ENCODE results near the gene CANX.
A peak's percentile ranks its signal among the peaks of the same experiment; 100 is the strongest.
"Not testable (repeated sequence)": the region's sequence is repeated elsewhere in the genome, so short reads cannot be mapped to it uniquely, and the experiment has no call there.

CANX gene

DNA sequence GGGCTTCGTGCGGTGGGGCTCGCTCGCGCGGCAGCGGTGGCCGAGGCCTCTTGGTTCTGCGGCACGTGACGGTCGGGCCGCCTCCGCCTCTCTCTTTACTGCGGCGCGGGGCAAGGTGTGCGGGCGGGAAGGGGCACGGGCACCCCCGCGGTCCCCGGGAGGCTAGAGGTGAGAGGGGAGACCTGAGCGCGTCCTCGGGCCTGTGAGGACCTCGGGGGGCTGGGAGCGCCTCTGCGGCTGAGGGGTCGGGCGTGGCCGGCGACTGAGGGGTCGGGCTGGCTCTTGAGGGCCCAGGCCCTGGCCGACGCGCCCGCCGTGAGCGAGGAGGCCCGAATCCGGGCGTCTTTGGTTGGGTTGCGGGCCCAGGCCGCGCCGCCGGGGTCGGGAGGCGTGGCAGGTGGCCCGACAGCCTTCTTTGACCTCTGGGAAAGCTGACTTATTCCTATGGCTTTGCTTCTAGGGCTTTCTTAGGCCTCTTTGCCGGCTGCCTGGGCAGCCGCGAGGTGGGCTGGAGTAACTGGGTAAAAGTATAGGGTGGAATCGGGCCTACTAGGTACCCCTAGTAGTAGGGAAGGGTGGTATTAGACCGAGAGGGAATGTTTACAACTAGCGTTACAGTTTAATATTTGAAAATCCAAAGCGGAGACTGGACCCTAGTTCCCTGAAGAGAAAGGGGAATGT is at the start of gene CANX:
TSS of gene CANX (plus strand) at position 33 of the 681 bp plus-strand sequence. CDS start 6,715 bp downstream, outside the sequence.
- DNase-seq (ENCODE audit: low spot score) = no peak

DNA sequence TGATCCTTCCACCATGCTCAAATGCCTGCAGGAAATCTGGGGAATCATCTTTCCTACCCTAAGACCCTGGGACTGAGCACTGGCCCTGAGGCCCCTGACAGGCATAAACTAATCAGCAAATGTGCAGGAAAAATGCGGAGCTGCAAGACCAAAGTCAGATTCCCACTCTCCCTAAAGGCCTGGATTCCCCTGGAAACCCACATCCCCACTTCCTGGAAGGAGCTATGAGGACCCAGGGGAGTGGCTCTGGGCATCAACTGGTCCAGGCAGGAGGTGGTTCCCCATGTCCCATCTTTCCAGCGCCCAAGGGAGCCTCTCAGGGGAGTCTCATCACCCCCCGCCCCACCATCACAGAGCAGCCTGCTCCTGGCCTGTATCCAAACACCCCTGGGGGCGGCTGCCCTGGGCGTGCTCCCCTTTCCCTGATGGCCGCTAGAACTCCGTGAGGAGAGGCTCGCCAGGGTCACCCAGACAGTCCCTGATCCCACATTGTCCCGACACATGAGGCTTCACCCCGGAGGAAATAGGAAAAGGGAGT is 49.5 kb upstream of the CANX start:
- DNase-seq (ENCODE audit: low spot score) = not testable (repeated sequence)

GRCh38 chr5:179650245-179650644 is 48.5 kb upstream of the CANX start:
- not testable (repeated sequence) for DNase-seq (ENCODE audit: low spot score)

DNA sequence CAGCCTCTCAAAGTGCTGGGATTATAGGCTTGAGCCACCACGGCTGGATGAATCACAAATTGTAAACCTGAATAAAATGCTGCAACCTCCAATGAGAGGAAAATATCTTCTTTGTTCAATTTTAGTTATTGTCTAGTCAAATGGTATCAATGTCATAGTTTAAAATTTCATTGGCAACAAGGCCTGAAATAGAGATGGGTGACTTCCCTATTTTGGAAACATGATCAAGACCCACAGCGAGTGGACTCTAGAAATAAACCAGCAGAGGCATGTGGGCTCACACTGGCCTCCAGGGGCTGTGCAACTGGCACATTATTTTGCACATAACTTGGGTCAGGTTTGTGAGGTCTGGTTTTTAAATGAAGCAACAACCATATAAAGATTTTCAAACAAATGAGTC is 45.6 kb upstream of the CANX start:
- not testable (repeated sequence) for DNase-seq (ENCODE audit: low spot score)

DNA sequence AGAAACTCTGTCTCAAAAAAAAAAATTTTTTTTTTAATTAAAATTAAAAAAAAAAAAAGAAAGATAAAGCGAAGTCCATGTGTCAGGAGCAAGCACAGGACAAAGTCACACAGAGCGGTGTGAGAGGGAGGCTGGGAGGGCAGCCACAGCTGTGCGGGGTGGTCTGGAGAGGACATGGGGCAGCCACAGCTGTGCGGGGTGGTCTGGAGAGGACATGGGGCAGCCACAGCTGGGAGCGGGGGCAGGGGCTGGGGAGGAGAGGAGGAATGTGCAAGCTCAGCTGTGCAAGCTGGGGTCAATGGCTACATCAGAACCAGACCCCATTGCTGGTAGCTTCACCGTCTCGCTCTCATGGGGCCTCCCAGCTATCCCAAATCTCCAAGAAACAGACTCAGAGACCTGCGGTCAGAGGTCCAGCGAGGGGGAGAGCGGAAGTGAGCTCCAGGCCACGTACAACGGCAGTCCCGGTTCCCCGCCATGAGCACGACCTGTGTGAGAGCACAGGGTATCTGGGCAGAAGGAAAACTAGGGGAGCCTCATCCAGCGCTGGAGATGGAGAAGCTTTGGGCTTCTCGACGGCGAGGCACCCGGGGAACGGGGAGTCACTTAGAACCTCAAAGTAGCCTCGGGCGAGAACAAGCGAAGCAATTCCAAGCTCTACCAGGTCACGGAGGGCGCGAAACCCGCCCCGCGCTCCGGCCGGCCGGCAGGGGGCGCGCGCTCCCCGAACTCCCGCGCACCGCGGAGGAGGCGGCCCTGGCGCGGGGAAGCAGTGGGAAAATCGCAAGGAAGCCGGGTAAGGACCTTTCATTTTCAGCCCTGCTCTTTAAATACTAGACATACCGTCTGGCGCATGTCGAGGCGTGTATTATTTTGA is 41.2 kb upstream of the CANX start:
- not testable (repeated sequence) for DNase-seq (ENCODE audit: low spot score)

- not testable (repeated sequence) for DNase-seq (ENCODE audit: low spot score)
Observed at GRCh38 chr5:179658179-179658856, 40.4 kb upstream of the CANX start.

DNA sequence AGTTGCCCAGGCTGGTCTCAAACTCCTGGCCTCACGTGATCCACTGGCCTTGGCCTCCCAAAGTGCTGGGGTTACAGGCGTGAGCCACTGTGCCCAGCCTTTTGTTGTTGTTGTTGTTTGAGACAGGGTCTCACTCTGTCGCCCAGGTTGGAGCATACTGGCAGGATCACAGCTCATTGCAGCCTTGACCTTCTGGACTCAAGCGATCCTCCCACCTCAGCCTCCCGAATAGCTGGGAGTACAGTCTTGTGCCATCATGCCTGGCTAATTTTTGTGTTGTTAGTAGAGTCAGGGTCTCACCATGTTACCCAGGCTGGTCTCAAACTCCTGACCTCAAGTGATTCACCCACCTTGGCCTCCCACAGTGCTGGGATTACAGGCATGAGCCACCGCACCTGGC is 37.1 kb upstream of the CANX start:
- not testable (repeated sequence) for DNase-seq (ENCODE audit: low spot score)

- DNase-seq (ENCODE audit: low spot score) = peak; percentile 66
Observed at GRCh38 chr5:179668391-179668790, 30.4 kb upstream of the CANX start.

GRCh38 chr5:179678223-179679013 is 20.3 kb upstream of the CANX start:
- DNase-seq (ENCODE audit: low spot score) = peak; percentile 94

DNA sequence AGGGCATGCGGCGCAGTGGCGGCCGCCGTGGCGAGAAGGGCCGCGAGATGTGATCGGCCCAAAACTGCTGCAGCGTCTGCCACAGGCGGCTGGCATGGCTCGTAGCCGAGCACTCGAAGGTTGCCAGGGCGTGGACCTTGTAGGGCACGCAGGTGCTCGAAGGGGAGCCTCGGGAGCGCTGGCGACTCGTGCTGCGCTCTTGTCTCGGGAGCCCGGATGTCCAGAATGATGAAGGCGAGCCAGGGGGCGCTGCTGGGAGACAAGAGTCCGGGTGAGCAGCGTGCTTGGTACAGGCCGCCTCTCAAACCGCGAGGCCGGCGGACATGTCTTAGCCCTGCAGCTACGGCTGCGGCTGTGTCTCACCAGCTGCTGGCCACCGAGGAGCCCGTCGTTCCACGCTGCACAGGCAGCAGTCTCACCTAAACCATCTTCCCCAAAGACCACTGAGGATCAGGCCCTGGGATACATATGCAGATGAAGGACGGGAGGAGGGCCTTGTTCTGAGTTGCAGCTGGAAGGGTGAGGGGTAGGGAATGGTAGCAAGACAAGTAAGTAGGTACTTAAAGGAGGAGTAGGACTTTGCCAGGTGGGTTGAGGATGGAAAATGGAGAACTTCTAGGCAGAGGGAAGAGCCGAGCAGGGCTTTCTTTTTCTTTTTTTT is 19.6 kb upstream of the CANX start:
- DNase-seq (ENCODE audit: low spot score) = no peak

GRCh38 chr5:179680014-179680779 is 18.6 kb upstream of the CANX start:
- DNase-seq (ENCODE audit: low spot score) = peak; percentile 40

DNA sequence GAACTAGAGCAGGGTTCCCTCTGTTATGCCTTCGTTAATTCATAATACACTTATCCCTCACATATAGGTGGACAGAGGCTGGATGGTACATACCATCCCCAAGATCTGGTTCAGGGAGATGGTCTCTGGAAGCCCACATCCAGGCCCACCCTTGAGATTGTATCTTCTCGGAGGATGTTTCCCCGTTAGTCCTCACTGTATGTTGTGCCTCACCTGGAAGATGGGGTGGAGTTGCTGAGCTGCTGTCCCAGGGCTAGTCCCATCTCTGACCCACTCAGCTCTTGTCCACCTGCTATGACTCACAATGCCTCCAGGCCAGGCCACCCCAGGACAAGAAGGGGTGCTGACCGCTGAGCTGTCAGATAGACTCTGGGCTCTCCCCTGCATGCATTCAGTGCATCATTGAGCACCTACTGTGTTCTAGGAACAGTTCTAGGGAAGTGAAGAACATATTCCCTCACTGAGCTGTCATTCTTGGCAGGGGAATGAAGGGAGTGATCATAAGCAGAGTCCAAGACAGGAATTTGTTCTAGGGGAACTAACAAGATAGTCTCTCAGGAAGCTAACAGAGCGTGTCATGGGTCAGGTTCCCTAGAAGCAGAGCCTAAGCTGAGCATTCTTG is 17.9 kb upstream of the CANX start, which contains the start of gene CBY3:
TSS of gene CBY3 (minus strand) at position 255 of the 622 bp plus-strand sequence. CDS start at position 139, 116 bp downstream.
- no peak for DNase-seq (ENCODE audit: low spot score)

GRCh38 chr5:179689212-179689611 is 9.6 kb upstream of the CANX start:
- not testable (repeated sequence) for DNase-seq (ENCODE audit: low spot score)

- DNase-seq (ENCODE audit: low spot score) = no peak
Observed at GRCh38 chr5:179694561-179694960, 4.2 kb upstream of the CANX start.

DNA sequence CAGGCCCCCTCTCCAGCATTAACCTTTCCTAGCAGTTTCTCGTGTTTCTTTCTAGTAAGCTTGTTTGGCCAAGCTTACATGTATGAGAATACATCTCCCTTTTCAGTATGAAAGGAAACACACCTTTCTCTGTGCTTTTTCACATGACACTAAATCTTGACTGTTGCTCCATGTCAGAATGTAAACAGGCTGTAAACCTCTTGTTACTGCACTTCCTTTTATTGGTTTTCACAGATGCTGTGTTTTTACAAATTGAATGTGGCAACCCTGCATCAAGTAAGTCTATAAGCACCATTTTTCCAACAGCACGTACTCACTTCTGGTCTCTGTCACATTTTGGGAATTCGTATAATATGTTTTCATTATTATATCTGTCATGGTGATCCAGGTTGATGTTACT is 2.2 kb upstream of the CANX start:
- DNase-seq (ENCODE audit: low spot score) = no peak

GRCh38 chr5:179697108-179697507 is 1.7 kb upstream of the CANX start:
- no peak for DNase-seq (ENCODE audit: low spot score)

- not testable (repeated sequence) for DNase-seq (ENCODE audit: low spot score)
Observed at GRCh38 chr5:179697543-179697942, 1.2 kb upstream of the CANX start.

DNA sequence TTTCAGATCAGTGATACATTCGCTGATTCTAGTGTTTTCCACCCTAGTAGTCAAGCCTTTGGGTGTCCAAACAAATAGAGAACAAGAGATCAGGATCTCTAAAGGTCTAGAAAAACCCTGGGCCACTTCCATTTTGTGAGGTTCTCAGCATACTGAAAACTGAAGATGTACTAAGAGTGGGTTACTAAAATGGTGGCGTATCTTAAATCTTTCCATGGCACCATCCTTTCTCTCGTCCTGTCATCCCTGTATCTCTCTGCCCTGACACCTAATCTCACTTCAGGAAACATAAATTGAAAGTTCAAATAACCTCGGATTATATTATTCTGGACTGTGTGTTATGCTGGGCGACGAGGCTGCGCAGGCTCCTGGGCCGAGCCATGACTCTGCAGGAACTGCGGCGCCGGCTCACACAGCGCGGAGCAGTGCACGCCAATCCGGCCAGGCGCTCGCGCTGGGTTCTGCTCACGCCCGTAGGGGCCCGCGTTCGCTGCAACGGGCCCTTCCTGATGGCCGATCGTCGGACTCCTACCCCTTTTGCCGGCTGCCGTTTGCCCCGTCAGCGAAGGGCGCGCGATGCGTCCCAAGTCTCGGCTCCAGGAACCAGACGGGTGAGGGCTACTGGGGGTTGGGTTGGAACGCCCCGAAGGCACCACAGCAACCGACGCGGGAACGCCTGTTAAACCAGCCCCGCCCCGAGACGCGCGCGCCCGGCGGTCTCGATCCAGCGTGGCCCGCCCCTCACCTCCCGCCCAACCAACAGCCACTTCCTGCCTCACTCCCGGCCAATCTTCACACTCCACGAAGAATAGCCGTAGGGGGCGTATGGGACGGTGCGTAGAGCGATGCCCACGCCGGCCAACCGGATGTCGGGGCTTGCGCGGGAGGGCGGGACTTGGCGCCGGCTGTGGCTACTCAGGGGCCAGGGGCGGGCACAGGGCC is 503 bp upstream of the CANX start:
- DNase-seq (ENCODE audit: low spot score) = peak; percentile 100
